ENCODE measurements around the gene HEATR5B.

DNA sequence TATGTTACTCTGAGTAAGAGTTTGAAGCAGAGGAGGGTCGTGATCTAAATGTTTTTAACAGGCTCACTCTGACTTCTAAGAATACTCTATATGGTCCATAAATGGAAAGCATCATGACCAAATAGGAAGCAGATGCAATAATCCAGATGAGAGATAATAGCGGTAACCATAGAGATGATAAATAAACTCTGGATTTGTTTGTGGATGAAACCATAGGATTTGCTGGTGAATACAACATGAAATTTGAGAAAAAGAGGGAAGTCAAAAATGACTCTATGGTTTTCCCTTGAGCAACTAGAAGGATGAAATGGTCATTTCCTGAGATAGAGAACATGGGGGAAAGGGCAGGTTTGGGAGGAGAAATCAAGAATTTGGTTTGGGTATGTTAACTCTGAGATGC, 3.9 kb downstream of the HEATR5B start:
- no peak for TF ChIP-seq POLR2A (IDR thresholded peaks at IDR 0.05; ENCODE audit: low read depth, low read length)
- no peak for TF ChIP-seq POLR2AphosphoS5 (IDR thresholded peaks at IDR 0.05; ENCODE audit: low read depth, low read length)
- TF ChIP-seq SPI1 (IDR thresholded peaks at IDR 0.05; ENCODE audit: low read depth, low read length) = no peak

All from GM12891 (cell line).